ENCODE measurements around the gene APOBEC3C.
"Not testable (repeated sequence)": the region's sequence is repeated elsewhere in the genome, so short reads cannot be mapped to it uniquely, and the experiment has no call there.

APOBEC3C gene

DNA sequence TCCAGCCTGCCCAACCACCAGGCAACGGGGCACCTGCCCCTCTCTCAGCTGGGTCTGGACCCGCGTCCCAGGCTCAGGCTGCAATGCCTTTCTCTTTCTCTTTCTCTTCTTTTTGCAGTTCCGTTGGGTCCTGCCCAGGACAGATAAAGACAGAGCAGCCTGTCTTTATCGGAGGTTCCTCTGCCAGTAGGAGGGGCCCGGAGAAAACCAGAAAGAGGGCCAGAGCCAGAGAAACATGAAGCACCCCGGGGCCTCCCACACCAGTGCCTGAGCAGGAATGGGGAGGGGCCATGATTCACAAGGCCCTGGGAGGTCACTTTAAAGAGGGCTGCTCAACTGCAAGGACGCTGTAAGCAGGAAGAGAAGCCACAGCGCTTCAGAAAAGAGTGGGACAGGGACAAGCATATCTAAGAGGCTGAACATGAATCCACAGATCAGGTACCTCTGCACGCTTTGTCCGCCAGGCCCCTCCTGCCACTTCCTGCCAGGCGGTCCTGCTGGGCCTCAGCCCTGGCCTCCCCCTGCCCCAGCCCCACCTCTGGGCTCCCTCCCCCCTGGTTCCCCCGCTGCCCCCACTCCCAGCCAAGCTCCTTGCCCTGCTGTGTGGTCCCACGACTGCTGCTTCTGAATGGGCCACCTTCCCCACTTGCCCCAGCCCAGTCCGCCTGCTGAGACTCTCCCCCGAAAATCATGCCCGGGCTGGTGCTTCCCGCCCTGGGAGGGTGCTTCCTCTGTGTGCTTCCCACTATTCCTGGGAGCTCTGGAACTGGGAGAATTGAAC is at the start of gene APOBEC3C:
Gene APOBEC3C (plus strand): TSS at position 316 of the 781 bp plus-strand sequence. CDS start 106 bp downstream, at position 422.
- DNase-seq = peak; percentile 97

DNA sequence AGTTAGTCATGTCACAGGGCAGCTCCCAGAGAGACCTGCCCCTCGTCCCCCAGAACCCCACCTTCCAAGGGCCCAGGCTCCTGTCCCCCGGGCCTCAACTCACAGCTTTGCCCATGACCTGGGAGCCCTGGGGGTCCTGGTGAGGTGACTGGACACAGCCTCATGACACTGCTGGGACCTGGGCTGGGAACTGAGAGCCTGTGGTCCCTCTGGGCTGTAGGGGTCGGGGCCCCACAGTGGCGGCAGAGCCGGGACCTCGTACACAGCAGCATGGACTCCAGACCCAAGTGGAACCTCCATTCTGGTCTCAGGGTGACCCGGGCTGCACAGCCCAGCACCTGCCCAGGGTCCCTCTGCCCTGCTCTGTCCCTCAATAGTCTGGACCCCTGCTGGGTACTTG is 49.8 kb upstream of the APOBEC3C start:
- no peak for DNase-seq

DNA sequence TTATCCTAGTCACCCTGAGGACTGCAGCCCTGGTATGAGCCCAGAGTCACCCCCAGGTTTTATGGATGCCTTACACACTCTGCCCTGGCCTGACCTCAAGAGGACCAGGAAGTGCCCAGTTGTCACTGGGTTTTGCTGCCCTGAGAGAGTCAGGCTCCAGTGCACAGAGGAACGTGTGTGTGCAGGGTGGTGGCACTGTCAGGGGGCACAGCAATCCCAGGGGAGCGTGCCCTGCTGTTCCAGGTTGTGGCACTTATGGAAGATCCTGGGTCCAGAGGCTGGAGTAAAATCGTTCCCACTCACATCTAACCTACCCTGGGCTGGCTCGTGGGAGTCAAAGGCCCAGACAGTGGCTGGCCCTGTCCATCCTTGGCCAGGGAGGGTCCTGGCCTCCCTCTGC is 49.1 kb upstream of the APOBEC3C start:
- no peak for DNase-seq

DNA sequence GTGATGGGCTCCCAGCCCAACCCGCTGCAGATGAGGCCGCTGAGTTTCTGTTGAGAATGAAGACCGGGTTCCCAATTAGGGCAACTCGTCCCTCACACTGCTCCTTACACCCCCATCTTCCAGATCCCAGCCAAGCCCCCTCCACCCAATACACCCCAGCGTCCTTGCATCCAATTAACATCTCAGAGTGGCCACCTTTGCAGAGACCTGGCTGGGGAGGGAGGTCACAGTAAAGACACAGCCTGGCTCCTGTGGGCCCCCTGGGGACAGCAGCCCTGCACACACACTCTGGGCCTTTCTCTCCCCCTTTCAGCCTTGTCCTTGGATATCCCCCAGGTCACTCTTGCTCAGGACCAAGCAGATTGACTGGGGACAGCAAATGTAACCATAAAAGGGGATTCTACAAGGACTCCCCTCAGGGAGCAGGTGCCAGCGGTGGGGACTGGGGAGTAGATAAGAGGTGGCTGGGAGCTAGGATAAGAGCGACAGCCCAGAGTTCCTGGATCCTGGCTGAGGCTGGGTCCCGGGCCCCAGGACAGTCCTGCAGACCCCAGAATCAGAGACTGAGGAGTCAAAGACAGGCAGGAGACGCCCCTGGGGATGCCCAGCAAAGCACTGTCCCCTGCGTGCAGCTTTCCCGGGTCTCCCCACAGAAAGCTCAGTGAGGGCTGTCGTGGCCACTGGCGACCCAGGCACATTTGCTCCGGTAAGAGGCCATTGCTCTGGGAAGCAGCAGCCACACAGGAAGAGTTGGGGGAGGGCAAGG is 48.3 kb upstream of the APOBEC3C start:
- DNase-seq = peak; percentile 24

DNA sequence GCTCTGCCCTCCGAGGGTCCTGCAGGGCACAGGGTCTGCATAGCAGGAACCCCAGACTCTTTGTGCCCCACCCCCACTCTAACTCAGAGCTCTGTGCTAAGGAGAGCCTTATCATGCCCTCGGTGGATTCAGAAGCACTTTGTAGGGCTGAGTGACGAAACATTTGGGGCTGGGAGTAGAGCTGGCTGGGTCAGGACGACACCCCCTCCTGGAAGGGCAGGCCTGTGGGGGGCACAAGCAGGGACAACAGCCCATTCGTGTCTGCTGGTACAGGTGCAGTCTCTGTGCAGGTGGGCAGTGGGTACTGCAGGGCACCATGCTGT is 47.7 kb upstream of the APOBEC3C start:
- DNase-seq = peak; percentile 16

DNA sequence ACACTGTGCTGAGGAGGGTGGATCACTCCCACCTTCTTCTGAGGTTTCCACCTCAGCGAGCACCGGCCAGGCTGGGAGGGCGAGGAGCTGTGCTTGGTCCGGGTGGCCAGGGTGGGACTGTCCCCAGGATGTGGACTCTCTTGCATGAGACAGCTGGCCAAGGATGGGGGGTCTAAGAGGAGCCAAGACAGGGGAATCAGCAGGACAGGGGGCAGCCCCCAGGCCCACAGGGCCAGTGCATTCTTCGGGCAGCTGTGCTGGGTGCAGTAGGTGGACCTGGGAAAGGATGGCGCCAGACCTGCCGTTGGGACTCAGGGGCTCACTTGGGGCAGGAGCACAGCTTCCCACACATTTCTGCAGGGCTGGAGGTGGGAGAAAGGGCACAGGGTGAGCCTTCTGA is 47.1 kb upstream of the APOBEC3C start:
- DNase-seq = no peak

DNA sequence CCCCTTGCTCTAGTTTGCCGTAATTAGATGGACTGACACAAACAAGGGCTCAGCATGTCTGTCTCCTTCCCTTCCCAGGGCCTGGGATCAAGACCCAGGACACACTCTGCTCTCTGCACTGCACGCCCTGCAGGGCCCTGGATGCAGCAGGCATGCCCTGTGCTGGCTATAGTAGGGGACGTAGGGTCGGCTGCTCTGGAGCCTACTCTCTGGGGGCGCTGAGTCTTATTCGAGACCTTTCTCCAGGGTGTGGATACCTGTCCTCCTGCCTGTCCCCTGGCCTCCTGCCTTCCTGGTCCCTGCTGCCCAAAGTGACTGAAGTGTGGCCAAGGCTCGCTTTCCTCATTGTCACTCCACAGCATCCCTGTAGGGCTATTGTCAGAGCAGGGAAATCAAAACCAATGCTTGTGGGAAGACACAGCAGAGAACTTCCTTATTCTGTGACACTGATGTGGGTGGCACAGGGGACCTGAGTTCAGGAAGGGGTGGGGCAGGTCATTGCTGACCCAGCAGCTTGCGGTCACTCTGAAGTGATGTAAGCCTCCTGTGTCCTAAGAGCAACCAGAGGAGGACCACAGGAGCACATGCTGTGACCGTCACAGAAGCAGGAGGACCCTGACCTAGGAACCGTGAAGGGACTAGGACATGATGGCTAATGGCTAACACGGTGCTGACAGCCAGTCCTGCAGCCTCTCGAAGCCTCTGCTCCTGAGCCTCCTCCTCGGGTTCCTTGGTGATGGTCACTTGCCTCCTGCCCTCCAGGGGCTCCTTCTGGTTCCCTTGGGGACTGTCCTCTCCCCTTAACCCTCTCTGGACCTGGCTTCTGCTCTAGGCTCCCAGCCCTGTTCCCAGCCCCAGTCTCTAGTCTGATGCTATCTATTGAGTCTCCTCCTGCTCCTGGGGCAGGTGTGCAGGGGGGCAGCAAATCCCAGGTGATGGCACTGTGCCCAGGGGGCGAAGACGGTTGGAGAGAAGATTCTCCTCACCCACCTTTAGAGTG is 46.3 kb upstream of the APOBEC3C start:
- DNase-seq = peak; percentile 82

DNA sequence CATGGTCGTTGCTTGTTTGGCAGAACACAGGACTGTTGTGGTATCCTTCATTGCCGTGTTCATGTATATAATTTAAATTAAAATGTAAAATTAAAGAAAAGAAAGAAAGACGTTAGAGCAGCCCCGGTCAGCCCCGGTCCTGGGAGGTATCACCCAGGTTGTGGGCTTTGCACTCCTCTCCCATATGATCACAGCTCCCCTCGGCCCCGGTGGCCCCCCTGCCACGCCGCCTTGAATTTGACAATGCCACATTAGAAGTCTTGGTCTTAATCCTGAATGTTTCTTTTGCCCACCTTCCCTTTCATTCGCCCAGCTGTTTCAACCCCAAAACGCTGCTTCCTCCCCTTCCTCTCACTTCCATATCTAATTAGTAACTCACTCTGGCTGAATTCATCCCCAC is 45.3 kb upstream of the APOBEC3C start:
- no peak for DNase-seq

DNA sequence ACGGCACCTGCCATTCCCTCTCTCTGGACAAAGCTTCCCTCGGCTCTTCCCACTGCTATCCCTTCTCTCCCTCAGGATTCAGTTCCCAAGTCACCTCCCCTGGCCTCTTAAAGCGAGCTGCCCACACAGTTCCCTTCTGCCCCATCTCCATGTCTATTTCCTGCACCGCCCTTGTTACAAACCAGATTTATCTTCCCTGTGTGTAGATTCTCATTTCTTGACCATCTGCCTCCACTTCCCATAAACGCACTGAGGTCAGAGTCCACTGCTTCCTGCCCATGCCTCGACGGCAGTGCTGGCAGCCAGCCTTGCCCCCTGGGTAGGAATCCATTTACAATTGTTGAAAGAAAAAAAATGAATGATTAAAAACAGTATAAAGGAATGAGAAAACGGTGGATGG is 43.5 kb upstream of the APOBEC3C start:
- no peak for DNase-seq

DNA sequence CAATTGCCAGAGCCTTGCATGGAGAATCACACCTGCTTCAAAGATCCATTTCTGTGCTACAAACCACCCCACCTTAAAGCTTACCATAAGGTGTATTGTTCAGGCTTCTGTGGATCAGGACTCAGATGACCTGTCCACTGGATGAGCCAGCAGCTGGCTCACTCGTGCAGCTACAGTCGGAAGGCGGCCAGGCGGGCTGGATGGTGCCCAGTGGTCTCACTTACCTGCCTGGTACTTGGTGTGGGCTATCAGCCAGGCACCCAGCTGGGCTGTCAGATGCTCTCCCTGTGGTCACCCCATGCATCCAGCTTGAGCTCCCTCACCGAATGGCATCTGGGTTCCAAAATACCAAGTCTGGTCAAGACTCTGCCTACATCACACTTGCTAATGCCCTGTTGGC is 42.9 kb upstream of the APOBEC3C start:
- DNase-seq = no peak

DNA sequence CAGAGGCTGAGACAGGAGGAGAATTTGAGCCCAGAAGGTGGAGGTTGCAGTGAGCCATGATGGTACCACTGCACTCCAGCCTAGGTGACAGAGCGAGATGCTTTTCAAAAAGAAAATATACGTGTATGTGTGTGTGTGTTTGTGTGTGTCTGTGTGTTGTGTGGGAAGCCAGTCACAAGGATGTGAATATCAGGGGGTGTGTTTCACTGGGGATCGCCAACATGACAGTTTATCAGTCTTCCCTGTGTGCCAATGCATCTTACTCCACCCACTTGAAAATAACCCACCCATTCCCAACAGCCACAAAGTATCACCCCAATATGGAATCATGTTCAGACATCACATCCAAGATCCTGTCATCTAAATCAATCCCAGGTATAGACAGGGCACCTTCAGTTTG is 42.3 kb upstream of the APOBEC3C start:
- DNase-seq = no peak

DNA sequence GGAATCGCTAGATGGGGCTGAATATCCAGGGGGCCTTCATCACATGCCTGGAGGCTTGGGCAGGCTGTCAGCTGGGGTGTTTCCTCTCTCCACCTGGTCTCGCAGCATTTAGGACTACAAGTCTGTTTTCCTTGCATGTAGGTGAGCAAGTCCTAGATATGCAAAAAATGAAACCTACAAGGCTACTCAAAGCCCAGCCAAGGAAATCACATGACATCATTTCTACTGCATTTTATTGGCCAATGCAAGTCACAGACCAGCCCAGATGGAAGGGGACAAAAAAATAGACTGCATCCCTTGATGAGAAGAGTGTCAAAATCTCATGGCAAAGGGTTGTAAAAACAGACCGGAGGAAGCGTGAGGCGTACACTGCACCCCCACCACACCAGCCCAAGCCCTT is 41.5 kb upstream of the APOBEC3C start:
- DNase-seq = no peak

DNA sequence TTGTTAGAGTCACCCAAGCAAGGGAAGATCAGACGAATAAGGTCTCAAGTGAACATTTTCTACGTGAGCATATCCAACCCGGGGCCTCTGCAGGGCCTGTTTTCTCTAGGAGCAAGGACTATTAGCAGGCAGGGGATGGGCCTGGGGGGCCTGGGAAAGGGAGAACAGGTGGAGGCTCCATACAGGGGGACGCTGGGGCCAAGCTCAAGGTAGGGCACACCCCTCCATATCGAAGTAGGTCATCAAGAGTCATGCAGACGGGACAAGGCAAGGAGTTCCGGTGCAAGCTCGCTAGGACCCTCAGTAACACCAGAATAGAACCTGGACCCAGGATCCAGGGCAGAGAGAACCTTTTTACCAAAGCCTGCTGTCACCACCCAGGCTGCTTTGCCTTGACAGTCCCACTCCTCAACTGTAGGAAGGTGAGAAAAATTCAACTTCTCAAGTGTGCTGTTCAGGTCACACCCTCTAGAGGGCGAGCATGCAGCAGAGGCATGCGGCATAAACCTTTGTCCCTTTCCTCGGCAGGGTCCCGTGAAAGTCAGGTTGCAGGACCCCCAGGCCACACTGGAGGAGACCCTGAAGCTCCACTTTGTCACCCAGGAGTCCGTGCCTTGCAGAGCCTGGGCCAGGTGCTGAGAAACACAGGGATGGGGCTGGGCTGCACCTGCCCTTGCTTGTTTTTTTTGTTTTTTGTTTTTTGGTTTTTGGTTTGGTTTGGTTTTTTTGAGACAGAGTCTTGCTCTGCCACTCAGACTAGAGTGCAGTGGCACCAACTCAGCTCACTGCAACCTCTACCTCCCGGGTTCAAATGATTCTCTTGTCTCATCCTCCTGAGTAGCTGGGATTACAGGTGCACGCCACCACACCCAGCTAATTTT is 40.5 kb upstream of the APOBEC3C start:
- peak; percentile 75 for DNase-seq

DNA sequence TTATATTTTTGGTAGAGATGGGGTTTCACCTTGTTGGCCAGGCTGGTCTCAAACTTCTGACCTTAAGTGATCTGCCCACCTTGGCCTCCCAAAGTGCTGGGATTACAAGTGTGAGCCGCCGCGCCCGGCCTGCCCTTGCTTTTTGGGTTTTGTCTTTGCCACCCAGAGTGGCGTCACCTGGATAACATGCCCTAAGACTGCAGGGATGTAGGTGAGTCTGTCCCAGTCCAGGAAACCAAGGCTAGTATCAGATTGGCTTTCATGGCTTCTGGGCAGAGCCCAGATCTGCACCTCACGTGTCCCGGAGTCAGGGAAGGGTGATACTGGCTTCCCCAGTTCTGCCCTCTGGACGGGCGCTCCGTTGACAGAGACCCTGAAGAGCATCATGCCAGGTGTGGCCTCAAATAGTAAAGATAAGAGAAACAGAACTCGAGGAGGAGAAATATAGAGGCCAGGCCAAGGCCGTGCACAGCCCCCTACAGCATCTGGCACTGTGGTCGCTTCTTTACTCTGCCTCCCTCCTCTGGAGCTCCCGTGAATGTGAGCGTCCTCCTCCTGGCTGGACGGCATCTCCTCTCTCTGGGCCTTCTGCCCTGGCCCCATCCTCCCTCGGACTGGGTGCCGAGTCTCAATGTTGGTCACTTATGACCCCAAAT is 39.8 kb upstream of the APOBEC3C start:
- DNase-seq = no peak

DNA sequence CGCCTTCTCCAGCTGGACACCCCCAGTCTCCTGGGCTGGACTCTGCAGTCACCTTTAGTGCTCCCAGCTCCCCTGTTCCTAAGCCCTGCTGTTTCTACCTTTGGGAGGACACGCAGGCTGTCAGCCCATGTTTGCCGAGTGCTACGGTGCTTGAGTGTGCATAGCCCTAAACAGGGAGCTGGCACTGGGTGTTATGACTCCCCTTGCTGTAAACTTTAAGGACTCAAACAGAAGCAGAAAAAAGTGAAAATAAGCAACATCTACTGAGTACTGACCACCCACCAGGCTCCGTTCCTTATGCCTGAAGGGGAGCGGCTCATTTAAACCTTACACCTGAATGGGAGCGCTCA is 39.3 kb upstream of the APOBEC3C start:
- DNase-seq = no peak

DNA sequence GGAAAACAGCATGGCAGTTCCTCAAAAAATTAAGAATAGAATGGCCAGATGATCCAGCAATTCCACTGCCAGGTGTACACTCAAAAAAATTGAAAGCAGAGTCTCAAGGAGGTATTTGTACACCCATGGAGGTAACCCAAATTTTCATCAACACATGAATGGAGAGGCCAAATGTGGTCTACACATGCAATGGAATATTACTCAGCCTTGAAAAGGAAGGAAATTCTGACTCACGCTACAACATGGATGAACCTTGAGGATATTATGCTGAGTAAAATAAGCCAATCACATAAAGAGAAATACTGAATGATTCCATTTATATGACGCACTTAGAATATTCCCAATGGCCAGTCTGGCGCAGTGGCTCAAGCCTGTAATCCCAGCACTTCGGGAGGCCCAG is 36.8 kb upstream of the APOBEC3C start:
- not testable (repeated sequence) for DNase-seq

DNA sequence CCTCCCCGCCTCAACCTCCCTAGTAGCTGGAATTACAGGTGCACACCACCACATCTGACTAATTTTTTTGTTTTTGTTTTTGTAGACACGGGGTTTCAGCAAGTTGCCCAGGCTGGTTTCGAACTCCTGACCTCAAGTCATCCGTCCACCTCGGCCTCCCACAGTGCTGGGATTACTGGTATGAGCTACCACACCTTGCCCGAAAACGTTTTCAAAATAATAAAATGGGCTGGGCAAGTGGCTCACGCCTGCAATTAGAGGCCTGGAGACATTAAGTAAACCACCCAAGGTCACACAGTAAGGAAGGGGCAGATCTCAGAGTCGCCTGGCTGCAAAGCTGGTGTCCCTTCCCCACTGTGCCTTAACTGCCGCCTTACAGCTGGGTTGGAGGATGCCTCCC is 33.5 kb upstream of the APOBEC3C start:
- not testable (repeated sequence) for DNase-seq

DNA sequence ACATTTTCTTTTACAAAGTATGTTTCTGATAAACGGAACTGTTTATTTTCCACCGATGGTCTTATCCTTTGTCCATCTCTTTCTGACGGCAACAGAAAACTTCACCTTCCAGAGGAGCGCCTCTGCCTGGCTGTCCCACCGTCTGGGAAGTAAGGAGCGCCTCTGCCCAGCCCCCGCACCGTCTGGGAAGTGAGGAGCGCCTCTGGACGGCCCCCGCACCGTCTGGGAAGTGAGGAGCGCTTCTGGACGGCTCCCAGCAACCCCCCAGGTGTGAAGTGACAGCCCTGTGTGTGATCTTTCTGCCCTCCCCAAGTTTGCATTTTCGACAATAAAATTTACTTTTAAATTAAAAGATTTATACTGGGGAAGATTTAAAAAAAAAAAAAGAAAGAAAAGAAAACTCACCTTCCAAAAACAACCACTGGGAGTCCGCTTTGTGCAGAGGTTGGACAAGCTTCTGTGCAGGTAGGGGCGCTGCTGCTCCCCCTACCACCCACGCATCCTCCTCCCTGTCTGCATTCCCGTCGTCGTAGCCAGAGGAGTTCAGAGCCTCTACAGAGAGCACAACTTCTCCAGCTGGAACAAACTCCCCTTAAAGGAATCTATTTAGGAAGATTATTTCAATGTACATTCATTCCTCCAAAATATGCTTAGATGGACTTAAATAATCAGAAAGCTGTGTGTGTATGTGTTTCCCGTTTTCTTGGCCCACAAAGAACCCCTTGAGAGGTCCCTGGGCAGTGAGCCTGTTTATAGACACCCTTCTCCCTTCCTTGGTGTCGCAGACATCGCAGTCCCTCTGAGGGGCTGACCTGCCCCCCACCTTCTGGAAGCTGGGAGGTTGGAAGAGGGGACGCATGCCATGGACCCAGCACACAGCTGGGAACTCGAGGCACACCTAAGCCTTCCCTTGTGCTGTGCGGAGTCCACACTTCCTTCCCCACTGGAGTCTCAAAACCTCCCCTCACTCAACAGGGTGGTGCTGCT is 32.8 kb upstream of the APOBEC3C start:
- DNase-seq = peak; percentile 77

DNA sequence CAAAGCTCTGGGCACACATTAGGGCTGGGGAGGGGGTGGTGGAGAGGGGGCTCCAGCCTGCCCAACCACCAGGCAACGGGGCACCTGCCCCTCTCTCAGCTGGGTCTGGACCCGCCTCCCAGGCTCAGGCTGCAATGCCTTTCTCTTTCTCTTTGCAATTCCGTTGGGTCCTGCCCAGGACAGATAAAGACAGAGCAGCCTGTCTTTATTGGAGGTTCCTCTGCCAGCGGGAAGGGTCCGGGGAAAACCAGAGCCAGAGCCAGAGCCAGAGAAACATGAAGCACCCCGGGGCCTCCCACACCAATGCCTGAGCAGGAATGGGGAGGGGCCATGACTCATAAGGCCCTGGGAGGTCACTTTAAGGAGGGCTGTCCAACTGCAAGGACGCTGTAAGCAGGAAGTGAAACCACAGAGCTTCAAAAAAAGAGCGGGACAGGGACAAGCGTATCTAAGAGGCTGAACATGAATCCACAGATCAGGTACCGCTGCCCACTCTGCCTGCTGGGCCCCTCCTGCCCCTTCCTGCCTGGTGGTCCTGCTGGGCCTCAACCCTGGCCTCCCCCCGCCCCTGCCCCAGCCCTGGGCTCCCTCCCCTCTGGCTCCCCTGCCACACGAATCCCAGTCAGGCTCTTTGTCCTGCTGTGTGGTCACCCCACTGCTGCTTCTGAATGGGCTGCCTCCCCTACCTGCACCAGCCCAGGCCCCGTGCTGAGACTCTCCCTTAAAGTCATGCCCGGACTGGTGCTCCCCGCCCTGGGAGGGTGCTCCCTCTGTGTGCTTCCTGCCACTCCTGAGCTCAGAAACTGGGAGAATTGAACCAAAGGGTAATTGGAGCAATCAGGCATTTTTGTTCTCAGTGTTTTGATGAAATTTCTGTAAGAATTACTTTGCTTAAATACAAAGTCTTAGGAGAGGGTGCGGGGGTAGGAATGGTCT is 31.8 kb upstream of the APOBEC3C start, which contains the start of gene APOBEC3B:
Gene APOBEC3B (plus strand): TSS at position 356 of the 936 bp plus-strand sequence. CDS start 107 bp downstream, at position 463.
- peak; percentile 98 for DNase-seq

Data from OCI-M1 (cell line).